GM19099 (cell line): ENCODE results near the gene SMYD2.

ENCODE experiments used
- POLR2A ChIP-seq: IDR thresholded peaks from 3 replicates; pipeline ENCODE4 v1.6.1; 2011; ENCODE audit warnings: low read depth; ENCODE audit not compliant: insufficient read length; ENCODE audit errors: extremely low read depth

Gene SMYD2

GRCh38 chr1:214378492-214378891 lies 97.5 kb downstream of the SMYD2 start:
- TF ChIP-seq POLR2A = no peak

- TF ChIP-seq POLR2A = no peak
Measured at GRCh38 chr1:214379236-214379970, 98.4 kb downstream of the SMYD2 start.

GRCh38 chr1:214380396-214380795 lies 99.4 kb downstream of the SMYD2 start:
- no peak for TF ChIP-seq POLR2A

DNA sequence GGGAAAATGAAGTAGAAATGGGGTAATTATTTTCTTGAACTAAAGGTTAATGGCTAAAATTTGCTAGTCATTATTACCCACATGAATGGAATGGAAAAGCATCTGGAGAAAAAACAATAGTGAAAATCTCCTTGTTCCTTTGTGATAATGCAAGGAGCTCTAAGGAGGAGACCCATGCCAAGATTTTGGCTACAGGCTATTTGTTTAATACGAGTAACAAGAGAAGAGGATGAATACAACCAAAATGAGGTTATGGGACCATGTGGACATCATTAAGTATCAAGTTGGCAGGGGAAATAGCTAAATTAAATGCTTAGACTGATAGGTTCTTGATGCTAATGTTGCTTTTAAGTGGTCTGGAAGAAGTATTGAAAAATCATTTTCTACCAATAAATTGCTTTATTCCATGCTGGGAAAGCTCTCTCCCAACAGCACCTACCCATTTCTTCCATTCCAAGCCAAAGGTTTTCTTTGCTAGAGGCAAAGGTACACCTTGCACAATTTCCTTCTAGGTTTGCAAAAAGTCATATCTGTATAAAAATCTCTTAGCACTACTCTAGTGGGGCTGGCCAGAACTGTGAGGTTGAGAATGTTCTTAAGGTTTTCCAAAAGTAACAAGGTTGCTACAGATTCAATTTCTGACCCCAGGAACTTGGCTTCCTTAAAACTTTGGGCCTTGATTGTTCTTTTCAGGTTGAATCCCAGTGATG lies 100.2 kb downstream of the SMYD2 start:
- no peak for TF ChIP-seq POLR2A

DNA sequence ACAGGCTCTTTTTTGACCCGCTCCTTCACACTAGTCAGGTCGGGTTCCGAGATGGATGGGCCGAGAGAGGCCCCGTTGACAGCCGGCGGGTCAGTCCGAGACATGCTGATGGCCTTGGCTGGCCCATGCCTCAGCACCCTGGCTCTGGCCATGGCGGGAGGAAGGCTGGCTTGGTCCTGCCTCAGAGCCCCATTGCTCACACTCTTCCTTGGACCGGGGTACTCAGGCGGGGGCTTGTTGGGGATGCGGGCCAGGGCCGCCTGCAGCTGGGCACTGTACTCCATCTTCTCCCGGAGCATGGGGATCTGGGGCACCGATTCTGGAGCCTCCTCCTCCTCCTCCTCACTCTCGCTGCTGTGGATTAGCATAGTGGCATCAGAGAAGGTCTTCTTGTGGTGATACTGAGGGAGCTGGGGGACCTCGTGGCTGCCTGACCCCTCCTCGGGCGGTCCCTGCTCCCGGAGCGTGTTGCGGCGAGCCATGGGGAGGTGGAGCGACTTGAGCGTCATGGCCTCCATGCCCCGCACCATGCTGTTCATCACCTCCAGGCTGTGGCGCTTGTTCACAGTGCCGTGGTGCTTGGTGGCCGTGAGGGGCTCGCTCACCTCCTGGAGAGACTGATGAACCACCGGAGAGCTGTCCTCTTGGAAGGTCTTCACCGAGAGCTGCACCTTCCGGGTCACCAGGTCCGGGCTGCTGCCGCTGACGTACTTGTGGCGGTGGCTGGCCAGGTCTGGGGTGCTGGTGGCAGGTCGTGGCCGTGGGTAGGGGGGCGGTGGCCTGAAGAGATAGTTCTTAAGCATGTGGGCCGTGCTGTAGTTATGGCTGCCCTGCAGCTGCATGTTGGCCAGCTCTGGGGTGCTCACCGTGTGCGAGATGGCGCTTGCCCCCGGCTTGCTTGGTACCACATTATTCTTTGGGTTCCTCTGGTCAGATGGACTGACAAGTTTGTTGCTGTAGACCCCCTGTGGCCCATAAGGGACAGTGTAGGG lies 102.7 kb downstream of the SMYD2 start:
- TF ChIP-seq POLR2A = no peak

- no peak for TF ChIP-seq POLR2A
Measured at GRCh38 chr1:214384373-214385079, 103.6 kb downstream of the SMYD2 start.

DNA sequence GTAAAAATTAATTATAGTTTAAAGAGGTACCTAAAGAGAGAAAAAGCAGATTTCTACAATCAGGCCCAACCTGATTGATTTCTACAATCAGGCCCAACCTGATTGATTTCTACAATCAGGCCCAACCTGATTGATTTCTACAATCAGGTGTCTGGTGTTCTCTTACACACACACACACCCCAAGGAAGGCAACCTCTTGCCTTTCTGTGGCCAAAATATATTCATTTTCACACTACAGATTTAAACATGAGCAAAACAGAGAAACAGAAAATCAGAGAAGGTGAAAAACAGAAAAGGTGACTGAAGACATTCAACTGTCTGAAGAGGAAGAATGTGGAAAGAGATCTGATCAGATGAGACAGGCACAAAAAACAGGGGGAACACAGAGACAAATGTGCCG lies 104.5 kb downstream of the SMYD2 start:
- no peak for TF ChIP-seq POLR2A

GRCh38 chr1:214386333-214386732 lies 105.4 kb downstream of the SMYD2 start:
- TF ChIP-seq POLR2A = no peak
